Heart right ventricle (tissue), 16 donors: ENCODE measurements around the gene BTBD10. TPM values are rescaled to one million over a fixed set of nuclear protein-coding genes. Genes with fewer than 3 reads are reported as not detected.

Source experiments
- ATAC-seq, 8 donors: fragments of 200-7000 bp; cut with Tn5 transposase; one replicate each; pipeline ENCODE4 v1.9.1; 2020; ENCODE audit warnings: mild to moderate bottlenecking in 8 of 8, moderate library complexity in 8 of 8, moderate number of reproducible peaks in 1 of 8
- DNase-seq, 2 donors: peaks; one replicate each; pipeline ENCODE4 v3.0.0-alpha.2; 2020
- H3K27ac ChIP-seq, 10 donors: fragments of 200-600 bp; sonication (generic) in 2 of 10; one replicate each; pipeline versions ENCODE4 v1.5.0 to v1.8.0; 2020 to 2022; ENCODE audit warnings: mild to moderate bottlenecking in 3 of 10
- H3K27me3 ChIP-seq, 7 donors: fragments of 200-600 bp; one replicate each; pipeline ENCODE4 v1.8.0; 2021 to 2022; ENCODE audit warnings: mild to moderate bottlenecking in 2 of 7
- H3K36me3 ChIP-seq, 9 donors: fragments of 200-600 bp; sonication (generic) in 1 of 9; one replicate each; pipeline versions ENCODE4 v1.5.0 to v1.8.0; 2020 to 2022; ENCODE audit warnings: mild to moderate bottlenecking in 2 of 9
- H3K4me1 ChIP-seq, 9 donors: fragments of 200-600 bp; sonication (generic) in 1 of 9; one replicate each; pipeline versions ENCODE4 v1.5.0 to v1.8.0; 2020 to 2022; ENCODE audit warnings: mild to moderate bottlenecking in 4 of 9
- H3K4me3 ChIP-seq, 10 donors: fragments of 200-600 bp; sonication (generic) in 2 of 10; one replicate each; pipeline versions ENCODE4 v1.5.0 to v1.8.0; 2020 to 2022; ENCODE audit warnings: mild to moderate bottlenecking in 7 of 10, moderate library complexity in 2 of 10
- H3K9me3 ChIP-seq, 11 donors: fragments of 200-600 bp in 10 of 11; sonication (generic) in 2 of 11; one replicate each; pipeline versions ENCODE4 v1.5.0 to v1.8.0; 2013 to 2022; ENCODE audit warnings: mild to moderate bottlenecking in 2 of 11, control low read depth in 1 of 11, moderate library complexity in 1 of 11
- WGBS, 2 donors: extraction: QIAGEN DNeasy Blood & Tissue Kit; methylation state at CpG; one replicate each; pipeline ENCODE4 v1.1.7; 2013; ENCODE audit warnings: inconsistent platforms in 1 of 2; 5-methylcytosine and 5-hydroxymethylcytosine counted together
- intact Hi-C, 10 donors: fragments of 100-400 bp; cut with DNase I; formaldehyde crosslinking; loops; one replicate each; pipeline versions ENCODE4 v1.11.1 to v1.14.2; 2022
- polyA plus RNA-seq, 2 donors: library from polyadenylated mRNA; stranded (reverse); fragments of 200-250 nt; gene quantifications; one replicate each; pipeline ENCODE4 v1.2.3, GENCODE V29; 2013
- total RNA-seq, 10 donors: library from RNA; stranded (reverse); fragmentation: NEBNext Ultra II Directional in 3 of 10; extraction: Animal tissue kit (Norgen Biotek cat#: 25700) in 3 of 10; gene quantifications; one replicate each; pipeline versions ENCODE4 v1.2.1 to v1.2.4, GENCODE V29; 2021 to 2023
- TF ChIP-seq, protein P1 (sequence below), 9 donors: fragments of 200-600 bp; sonication (generic) in 2 of 9; IDR thresholded peaks; one replicate each; pipeline versions ENCODE4 v1.5.0 to v1.8.0; 2021 to 2022; ENCODE audit warnings: antibody characterized with exemption in 9 of 9, mild to moderate bottlenecking in 5 of 9, moderate library complexity in 1 of 9
- donor health status: Arrhythmogenic right ventricular cardiomyopathy.
- donor health status: ischemic (EF 13 %, LVEDD 7.1; RV severe dilation, severe dysfunction).
- donor health status: healthy with polysubstance abuse.
- donor health status: DM: no; HTN: yes; CAD: no.
- donor health status: DM: no; HTN: no; CAD: no.
- donor health status: ischemic (EF 25% LVEDD 6.9; RV normal size, moderate dysfunction).
- donor health status: ischemic (EF 25% LVEDD 5.7; RV mildly dilated, moderate dysfunction).
- donor health status: healthy.
- donor health status: DM: yes; HTN: yes; CAD: no.
- donor health status: Ischemic cardiomyopathy.
- donor health status: ischemic (EF 35%, LVEDD 5.7; RV mildly dilated, moderate dysfunction).
- donor health status: nonischemic (EF 11% LVEDD 7.7; RV severe dilation, severe dysfunction).
- donor health status: DM: yes; HTN: yes; CAD: no.
- donor health status: PGD.
- donor health status: ischemic (EF 29% LVEDD 5.4; RV normal size, mild dysfunction).
- donor health status: nonischemic (EF 23%, LVEDD 6.1; RV moderate dilation, normal function).

Gene BTBD10
- total and polyA plus RNA-seq, 12 donors, result 6.8 to 36.5 (median 23.2) TPM

DNA sequence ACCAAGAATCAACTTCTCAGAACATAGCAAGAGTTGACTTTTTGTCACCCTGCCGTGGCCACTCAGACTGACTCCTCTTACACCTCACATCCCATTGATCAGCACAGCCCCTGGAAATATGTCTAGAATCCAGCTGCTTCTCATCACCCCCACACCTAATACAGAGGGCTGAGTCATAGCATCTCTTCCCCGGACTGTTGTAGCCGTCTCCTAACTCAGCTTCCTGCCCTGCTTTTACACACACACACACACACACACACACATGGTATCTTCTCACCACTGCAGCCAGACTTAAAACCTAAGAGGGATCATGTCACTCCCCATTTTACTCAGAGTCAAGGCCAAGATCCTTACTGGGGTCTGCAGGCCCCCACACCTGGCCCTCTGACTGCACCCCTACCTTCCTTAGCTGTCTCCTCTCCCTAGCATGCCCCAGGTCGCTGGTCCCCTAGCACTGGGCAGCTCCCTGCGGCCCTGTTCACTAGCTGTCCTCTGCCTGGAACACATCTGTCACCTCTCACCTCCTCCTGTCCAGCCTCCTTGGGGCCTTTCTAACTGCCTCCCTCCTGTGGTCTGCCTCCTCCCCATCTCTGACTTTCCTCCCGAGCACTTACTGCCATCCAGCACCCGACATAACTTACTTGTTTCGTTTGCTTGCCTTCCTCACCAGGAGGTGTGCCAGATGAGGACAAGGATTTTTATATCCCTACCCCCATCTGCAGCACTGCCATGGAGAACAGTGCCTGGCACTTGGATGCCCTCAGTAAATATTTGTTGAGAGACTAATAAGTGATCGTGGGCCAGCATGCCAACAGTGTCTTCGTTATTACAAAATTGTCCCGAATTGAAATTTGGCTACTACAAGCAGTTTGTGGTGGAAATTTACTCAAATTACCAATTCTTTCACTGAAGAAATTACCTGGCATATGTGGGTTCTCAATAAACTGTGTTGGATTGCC, 123.5 kb downstream of the BTBD10 start:
- Histone ChIP-seq H3K36me3 (peaks cover 0 to 4% (median 0%) of the 10 kb centered on the region in 9 donors), H3K9me3 (no peaks in the 10 kb centered on the region), H3K27me3 (no peaks in the 10 kb centered on the region), H3K4me1 (peaks cover 0 to 58% (median 38%) of the 10 kb centered on the region in 9 donors), H3K27ac (peak overlapping the region in 1 of 10 donors; percentile 75), H3K4me3 (no peak overlapping the region)
- TF ChIP-seq, protein P1, sequence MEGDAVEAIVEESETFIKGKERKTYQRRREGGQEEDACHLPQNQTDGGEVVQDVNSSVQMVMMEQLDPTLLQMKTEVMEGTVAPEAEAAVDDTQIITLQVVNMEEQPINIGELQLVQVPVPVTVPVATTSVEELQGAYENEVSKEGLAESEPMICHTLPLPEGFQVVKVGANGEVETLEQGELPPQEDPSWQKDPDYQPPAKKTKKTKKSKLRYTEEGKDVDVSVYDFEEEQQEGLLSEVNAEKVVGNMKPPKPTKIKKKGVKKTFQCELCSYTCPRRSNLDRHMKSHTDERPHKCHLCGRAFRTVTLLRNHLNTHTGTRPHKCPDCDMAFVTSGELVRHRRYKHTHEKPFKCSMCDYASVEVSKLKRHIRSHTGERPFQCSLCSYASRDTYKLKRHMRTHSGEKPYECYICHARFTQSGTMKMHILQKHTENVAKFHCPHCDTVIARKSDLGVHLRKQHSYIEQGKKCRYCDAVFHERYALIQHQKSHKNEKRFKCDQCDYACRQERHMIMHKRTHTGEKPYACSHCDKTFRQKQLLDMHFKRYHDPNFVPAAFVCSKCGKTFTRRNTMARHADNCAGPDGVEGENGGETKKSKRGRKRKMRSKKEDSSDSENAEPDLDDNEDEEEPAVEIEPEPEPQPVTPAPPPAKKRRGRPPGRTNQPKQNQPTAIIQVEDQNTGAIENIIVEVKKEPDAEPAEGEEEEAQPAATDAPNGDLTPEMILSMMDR (IDR thresholded peaks at IDR 0.05), result no peak
- intact Hi-C loops, result loop anchor here (2.0 to 10.0 kb wide), 6 partner anchors 62 to 377 kb away; partner anchors contain the start of gene BMAL1 (in 2 of the 10)
- ATAC-seq, result peak; percentile 13 to 74 (median 57)
- no peak for DNase-seq
- WGBS, 2 donors, result 39 to 48% methylated on average over 11 of the region's 11 CpGs

DNA sequence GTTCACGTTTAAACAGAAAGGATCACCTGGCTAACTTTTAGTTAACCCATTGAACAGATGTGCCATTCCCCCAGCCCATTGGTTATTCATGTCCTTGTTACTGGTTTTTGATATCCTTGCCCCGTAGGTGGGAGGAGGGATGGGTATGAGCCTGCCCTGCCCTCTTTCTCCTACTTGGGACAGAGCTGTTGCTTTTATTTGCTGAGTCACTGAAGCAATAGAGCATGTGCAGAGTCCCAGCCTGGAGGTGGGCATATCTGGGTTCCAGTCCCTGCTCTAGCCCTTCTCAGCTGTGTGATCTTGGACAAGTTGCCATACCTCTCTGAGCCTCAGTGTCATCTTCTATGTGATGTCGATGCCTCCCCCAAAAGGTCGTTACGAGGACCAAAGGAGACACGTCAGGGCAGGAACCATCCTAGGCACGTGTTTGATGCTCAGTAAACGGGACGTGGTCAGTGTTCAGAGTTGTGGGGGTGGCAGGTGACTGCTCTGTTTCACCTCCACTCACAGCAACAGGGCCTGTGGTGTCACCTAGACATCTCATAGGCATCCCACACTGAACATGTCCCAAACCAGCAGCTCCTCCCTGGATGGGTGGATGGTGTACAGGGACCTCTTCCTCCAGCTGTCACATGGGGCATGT, 124.5 kb downstream of the BTBD10 start:
- H3K36me3 ChIP-seq, result no peaks in the 10 kb centered on the region
- H3K9me3 ChIP-seq, result no peaks in the 10 kb centered on the region
- WGBS, 2 donors, result 77 to 80% methylated on average over 9 of the region's 9 CpGs
- TF ChIP-seq, protein P1 (IDR thresholded peaks at IDR 0.05), result no peak
- intact Hi-C loops, result loop anchor here in 2 of 10 donors (5.0 kb wide), 2 partner anchors 61 to 376 kb away; partner anchors contain the start of gene BMAL1 (in 1 of the 2)
- peak in 7 of 8 donors; percentile 27 to 54 (median 45) for ATAC-seq
- peak overlapping the region in 6 of 10 donors; percentile 24 to 41 (median 33) for H3K4me3 ChIP-seq
- H3K27ac ChIP-seq, result peak overlapping the region in 6 of 10 donors; percentile 9 to 75 (median 50)
- H3K27me3 ChIP-seq, result no peaks in the 10 kb centered on the region
- no peak for DNase-seq
- H3K4me1 ChIP-seq, result peaks cover 0 to 62% (median 47%) of the 10 kb centered on the region in 9 donors

DNA sequence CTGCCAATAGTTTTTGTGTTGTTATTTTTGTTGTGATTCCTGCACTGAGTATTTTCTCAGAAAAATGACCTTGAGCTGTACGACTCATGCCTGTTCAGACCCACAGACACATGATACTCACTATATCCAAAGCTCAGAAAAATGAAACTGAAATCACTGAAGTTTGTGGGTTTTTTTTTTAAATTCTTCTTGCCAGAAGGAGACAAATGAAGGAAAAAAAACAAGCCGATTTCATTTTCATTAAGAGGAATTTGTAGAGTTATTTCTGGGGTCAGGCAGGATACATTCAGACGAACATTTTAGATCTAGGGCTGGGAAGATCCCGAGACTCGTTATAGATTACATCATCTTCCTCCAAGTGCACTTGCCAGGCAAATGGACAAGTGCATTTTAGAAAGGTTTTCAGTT, 125.0 kb downstream of the BTBD10 start:
- H3K27ac ChIP-seq, result peak overlapping the region in 7 of 10 donors; percentile 9 to 75 (median 44)
- no peaks in the 10 kb centered on the region for H3K27me3 ChIP-seq
- H3K9me3 ChIP-seq, result no peaks in the 10 kb centered on the region
- DNase-seq (no peak), ATAC-seq (peak in 4 of 8 donors; percentile 30 to 52 (median 36))
- TF ChIP-seq, protein P1 (IDR thresholded peaks at IDR 0.05), result no peak
- peak overlapping the region in 6 of 10 donors; percentile 24 to 41 (median 33) for H3K4me3 ChIP-seq
- peaks cover 0 to 67% (median 52%) of the 10 kb centered on the region in 9 donors for H3K4me1 ChIP-seq
- 18 to 25% methylated on average over 5 of the region's 5 CpGs for WGBS, 2 donors
- intact Hi-C loops, result loop anchor here in 2 of 10 donors (5.0 kb wide), 2 partner anchors 61 to 376 kb away; partner anchors contain the start of gene BMAL1 (in 1 of the 2)
- no peaks in the 10 kb centered on the region for H3K36me3 ChIP-seq

Other genes with a start within 250 kb of the BTBD10 start
- gene BMAL1, start 185.4 kb downstream of the BTBD10 start, total RNA-seq, result 10 to 100 TPM in 5 of 10 donors, 1 to 10 TPM in 5; 2.9 to 19.9 (median 7.9) TPM
- gene BMAL1, start 185.4 kb downstream of the BTBD10 start, polyA plus RNA-seq, result 10 to 100 TPM in 1 of 2 donors, 1 to 10 TPM in 1; 9.8 to 14.7 TPM
- gene PTH, start 32.8 kb upstream of the BTBD10 start, total RNA-seq, result not detected
- not detected for gene PTH, start 32.8 kb upstream of the BTBD10 start, polyA plus RNA-seq
- gene FAR1, start 205.4 kb upstream of the BTBD10 start, total RNA-seq, result 10 to 100 TPM; 28.4 to 45.9 (median 38.8) TPM
- gene FAR1, start 205.4 kb upstream of the BTBD10 start, polyA plus RNA-seq, result 10 to 100 TPM; 13.3 to 23.0 TPM